Small intestine (tissue), 7 donors: ENCODE results near the gene NFATC2. TPM values are rescaled to one million over a fixed set of nuclear protein-coding genes. Genes with fewer than 3 reads are reported as not detected.

Source experiments
- DNase-seq, 2 donors: peaks; one replicate each; pipeline versions ENCODE4 v3.0.0 to v3.0.0-alpha.2; 2013
- FAIRE-seq: peaks from 2 replicates; lab custom pipeline; 2012; peaks lifted over from hg19 to GRCh38; lab: Jason Lieb, UNC
- H3K27ac ChIP-seq, 3 donors: one replicate each; pipeline ENCODE4 v1.5.1; 2013; ENCODE audit warnings: low read length in 2 of 3, mild to moderate bottlenecking in 2 of 3, control low read depth in 1 of 3, inconsistent platforms in 1 of 3, low read depth in 1 of 3, moderate library complexity in 1 of 3
- H3K27me3 ChIP-seq, 3 donors: one replicate each; pipeline ENCODE4 v1.6.1; 2013; ENCODE audit warnings: low read length in 3 of 3, inconsistent platforms in 1 of 3; ENCODE audit not compliant: control insufficient read depth in 3 of 3, insufficient read depth in 3 of 3
- H3K36me3 ChIP-seq, 3 donors: one replicate each; pipeline ENCODE4 v1.6.1; 2013; ENCODE audit warnings: low read length in 3 of 3, inconsistent platforms in 1 of 3, low read depth in 1 of 3, mild to moderate bottlenecking in 1 of 3, moderate library complexity in 1 of 3; ENCODE audit not compliant: control insufficient read depth in 3 of 3, insufficient read depth in 2 of 3
- H3K4me1 ChIP-seq, 3 donors: one replicate each; pipeline ENCODE4 v1.6.1; 2013; ENCODE audit warnings: low read length in 2 of 3, inconsistent platforms in 1 of 3, low read depth in 1 of 3, mild to moderate bottlenecking in 1 of 3, moderate library complexity in 1 of 3; ENCODE audit not compliant: control insufficient read depth in 3 of 3, insufficient read depth in 2 of 3
- H3K4me3 ChIP-seq, 3 donors: one replicate each; pipeline ENCODE4 v1.5.1; 2013; ENCODE audit warnings: low read length in 3 of 3, control low read depth in 1 of 3, inconsistent platforms in 1 of 3, low read depth in 1 of 3, mild to moderate bottlenecking in 1 of 3, moderate library complexity in 1 of 3
- H3K9me3 ChIP-seq, 2 donors: one replicate each; pipeline ENCODE4 v1.6.1; 2013; ENCODE audit warnings: low read depth in 1 of 2, low read length in 1 of 2; ENCODE audit not compliant: control insufficient read depth in 2 of 2, insufficient read depth in 1 of 2
- WGBS, 3 donors: extraction: QIAGEN DNeasy Blood & Tissue Kit; methylation state at CpG; one replicate each; pipeline ENCODE4 v1.1.7; 2013; 5-methylcytosine and 5-hydroxymethylcytosine counted together
- polyA plus RNA-seq, 4 donors: library from polyadenylated mRNA; stranded (reverse) in 3 of 4; unstranded in 1 of 4; fragments of 200-250 nt in 3 of 4; fragments of 120-200 nt in 1 of 4; gene quantifications; one replicate each; pipeline versions ENCODE4 v1.2.1 to v1.2.3, GENCODE V29; 2013
- donor health status: healthy with polysubstance abuse.
- donor health status: control.
- donor health status: control.
- donor health status: Bipolar disorder and iron deficiency.
- donor health status: healthy.

NFATC2 gene
- polyA plus RNA-seq, 4 donors, result 3.1 to 19.4 (median 6.2) TPM

DNA sequence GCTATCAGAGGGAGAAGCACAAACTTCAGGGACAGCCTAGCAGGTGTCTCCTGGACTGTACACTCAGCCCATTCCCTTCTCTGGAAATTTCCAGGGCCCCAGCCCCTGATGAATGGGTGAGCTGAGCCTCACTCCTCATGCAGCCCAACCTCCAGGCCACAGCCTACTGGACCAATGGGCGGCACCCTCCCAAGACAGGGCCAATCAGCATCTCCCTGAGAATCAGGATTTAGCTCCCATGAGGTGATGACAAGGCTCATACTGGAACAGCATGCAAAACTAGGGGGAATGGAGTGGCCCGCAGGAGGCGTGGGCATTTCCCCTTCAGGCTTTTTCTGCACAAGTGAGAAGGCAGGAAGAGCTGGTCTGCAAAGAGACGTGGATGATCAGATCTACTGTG lies 29.0 kb downstream of the NFATC2 start:
- H3K9me3 ChIP-seq, result no peaks in the 10 kb centered on the region
- no peak for FAIRE-seq

DNA sequence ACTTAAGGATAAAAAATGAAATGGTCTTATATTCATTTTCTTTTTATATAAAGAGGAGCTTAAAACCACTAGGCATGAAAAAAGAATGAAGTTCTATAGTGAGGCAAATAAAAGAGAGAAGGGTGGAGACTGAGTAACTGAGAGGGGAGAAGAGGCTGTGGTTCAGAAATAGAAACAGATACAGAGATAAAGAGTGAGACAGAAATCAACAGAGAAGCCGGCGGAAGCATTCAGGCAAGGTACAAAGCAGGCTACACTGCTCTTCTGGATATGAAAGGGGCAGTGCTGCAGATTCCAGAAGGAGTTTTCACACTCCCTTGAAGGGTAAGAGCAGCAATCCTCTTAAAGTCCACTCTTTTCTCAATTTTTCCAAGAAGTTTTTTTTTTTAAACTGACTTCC lies 29.9 kb downstream of the NFATC2 start:
- Histone ChIP-seq H3K4me3 (no peak overlapping the region), H3K4me1 (peaks cover 0 to 2% (median 0%) of the 10 kb centered on the region in 3 donors), H3K36me3 (peaks cover 2 to 69% (median 7%) of the 10 kb centered on the region in 3 donors), H3K27ac (no peak overlapping the region), H3K27me3 (no peaks in the 10 kb centered on the region), H3K9me3 (no peaks in the 10 kb centered on the region)
- DNase-seq (no peak), FAIRE-seq (no peak)
- 51 to 87% (median 78%) methylated on average over 2 of the region's 2 CpGs for WGBS, 3 donors

More for the DNA sequence above, 29.0 kb downstream of the NFATC2 start:
- Histone ChIP-seq H3K27ac (no peak overlapping the region), H3K27me3 (no peaks in the 10 kb centered on the region), H3K4me1 (peaks cover 0 to 4% (median 0%) of the 10 kb centered on the region in 3 donors), H3K4me3 (no peak overlapping the region), H3K36me3 (peaks cover 2 to 60% (median 11%) of the 10 kb centered on the region in 3 donors)
- 83 to 91% (median 86%) methylated on average over 4 of the region's 4 CpGs for WGBS, 3 donors
- no peak for DNase-seq

DNA sequence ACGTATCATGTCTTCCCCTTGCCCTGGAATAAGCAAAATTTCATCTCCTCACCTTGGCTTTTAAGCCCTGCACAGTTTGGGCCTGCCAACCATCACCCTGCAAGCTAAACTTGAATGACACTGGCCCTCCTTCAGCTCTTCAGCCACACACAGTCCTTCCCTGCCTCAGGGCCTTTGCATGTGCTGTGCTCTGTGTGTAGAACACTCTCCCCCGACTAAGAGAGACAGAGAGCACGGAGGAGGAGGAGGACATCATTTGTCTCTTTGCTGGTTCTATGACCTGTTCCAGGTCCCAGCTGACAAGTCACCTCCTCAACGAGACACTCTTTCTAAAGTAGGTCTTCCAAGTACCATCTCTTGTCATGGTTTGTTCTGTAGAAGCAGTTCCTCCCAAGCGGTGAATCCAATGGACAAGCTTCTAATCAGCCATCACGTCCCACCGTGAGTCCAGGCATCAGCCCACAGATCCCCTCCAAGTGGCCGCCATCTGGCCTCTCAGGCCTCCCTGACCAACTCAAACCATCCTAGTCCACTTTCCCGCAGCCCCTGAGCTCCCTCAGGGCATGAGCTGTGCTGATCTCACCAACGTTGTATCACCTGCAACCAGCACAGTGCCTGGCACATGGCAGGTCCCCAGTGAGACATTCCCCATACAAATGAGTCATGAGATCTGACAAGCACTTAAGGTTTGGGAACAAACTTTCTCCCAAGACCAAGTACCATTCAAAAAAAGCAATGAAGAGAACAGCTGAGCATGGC lies 30.5 kb downstream of the NFATC2 start:
- Histone ChIP-seq H3K27ac (no peak overlapping the region), H3K4me3 (no peak overlapping the region), H3K9me3 (no peaks in the 10 kb centered on the region), H3K27me3 (no peaks in the 10 kb centered on the region), H3K4me1 (peaks cover 0 to 2% (median 0%) of the 10 kb centered on the region in 3 donors), H3K36me3 (peaks cover 2 to 68% (median 7%) of the 10 kb centered on the region in 3 donors)
- FAIRE-seq (no peak), DNase-seq (no peak)
- 90 to 98% (median 91%) methylated on average over 10 of the region's 10 CpGs for WGBS, 3 donors

DNA sequence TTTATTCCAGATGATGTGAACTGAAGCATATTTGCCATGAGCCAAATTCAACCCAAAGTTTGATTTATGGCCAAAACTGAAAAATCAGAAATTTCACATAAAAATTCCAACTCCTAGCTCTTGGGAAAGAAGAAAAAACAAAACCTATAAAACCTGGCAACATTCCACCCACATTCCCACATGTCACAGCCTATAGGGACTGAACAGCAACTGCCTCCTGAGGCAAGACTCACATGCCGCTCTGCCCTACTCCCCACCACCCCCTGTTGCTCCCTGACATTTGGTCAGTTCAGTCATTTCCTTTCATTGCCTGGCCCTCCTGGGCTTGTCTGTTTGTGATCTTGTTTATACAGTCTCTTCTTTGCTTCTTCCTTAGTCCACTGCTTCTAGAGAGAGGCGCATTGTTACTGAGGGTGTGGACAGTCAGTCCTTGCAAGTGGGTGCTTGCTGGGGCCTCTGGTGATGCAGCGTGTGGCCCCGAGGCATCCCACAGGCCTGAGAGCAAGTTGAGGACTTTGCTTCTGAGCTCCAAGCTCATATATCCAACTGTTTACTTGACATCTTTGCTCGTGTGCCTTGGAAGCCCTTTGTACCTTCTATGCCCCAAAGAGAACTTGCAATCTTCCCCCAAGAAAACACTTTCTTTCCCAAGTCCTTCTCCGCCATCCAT lies 31.4 kb downstream of the NFATC2 start:
- Histone ChIP-seq H3K9me3 (no peaks in the 10 kb centered on the region), H3K27me3 (no peaks in the 10 kb centered on the region), H3K36me3 (peaks cover 2 to 72% (median 7%) of the 10 kb centered on the region in 3 donors), H3K4me1 (peaks cover 0 to 2% (median 0%) of the 10 kb centered on the region in 3 donors), H3K27ac (no peak overlapping the region), H3K4me3 (no peak overlapping the region)
- FAIRE-seq (no peak), DNase-seq (peak in 1 of 2 donors; percentile 35)
- WGBS, 3 donors, result 73 to 92% (median 90%) methylated on average over 6 of the region's 6 CpGs

DNA sequence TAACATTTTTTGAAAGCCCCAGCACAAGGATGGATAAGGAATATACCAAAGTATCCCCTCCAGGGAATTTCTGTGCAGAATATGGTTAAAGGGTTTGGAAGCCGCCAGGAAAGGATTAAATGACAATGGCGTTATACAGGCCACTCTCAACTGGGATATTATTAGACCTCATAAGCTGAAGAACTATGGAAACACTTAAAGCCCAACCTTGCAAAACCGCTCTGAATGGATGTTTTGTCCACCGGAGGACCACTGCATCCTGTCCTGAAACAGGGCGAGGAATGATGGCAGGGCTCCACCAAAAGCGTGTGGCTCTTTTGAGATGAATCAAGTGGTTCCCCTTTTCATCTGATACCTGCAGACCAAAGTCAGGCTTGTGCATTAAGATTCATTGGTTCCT lies 32.4 kb downstream of the NFATC2 start:
- WGBS, 3 donors, result 82 to 95% (median 94%) methylated on average over 6 of the region's 6 CpGs
- H3K9me3 ChIP-seq, result no peaks in the 10 kb centered on the region
- no peak for FAIRE-seq
- no peaks in the 10 kb centered on the region for H3K27me3 ChIP-seq
- H3K4me1 ChIP-seq, result peaks cover 0 to 2% (median 0%) of the 10 kb centered on the region in 3 donors
- H3K4me3 ChIP-seq, result no peak overlapping the region
- no peak for DNase-seq
- peaks cover 0 to 79% (median 7%) of the 10 kb centered on the region in 3 donors for H3K36me3 ChIP-seq
- no peak overlapping the region for H3K27ac ChIP-seq

DNA sequence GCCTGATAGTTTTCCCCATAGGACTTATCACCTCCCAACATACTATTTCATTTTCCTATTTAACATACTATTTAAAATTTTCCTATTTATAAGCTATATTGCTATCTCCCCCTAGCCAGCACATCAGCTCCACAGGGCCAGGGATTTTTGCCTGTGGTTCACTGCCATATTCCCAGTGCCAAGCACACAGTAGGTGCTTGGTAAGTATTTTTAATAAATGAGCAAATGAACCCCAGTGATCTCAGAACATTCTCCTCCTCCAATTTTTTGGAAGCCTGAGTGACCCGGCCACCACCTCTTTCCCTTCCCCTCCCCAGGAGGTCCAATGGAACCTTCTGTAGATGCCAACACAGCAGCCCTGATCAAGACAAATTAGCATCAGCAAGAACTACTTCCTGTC lies 33.3 kb downstream of the NFATC2 start:
- 96 to 100% (median 98%) methylated on average over 1 of the region's 1 CpG for WGBS, 3 donors
- Histone ChIP-seq H3K9me3 (no peaks in the 10 kb centered on the region), H3K36me3 (peaks cover 0 to 70% (median 4%) of the 10 kb centered on the region in 3 donors), H3K4me3 (no peak overlapping the region), H3K4me1 (peaks cover 0 to 2% (median 0%) of the 10 kb centered on the region in 3 donors), H3K27me3 (no peaks in the 10 kb centered on the region), H3K27ac (no peak overlapping the region)
- DNase-seq (no peak), FAIRE-seq (no peak)

DNA sequence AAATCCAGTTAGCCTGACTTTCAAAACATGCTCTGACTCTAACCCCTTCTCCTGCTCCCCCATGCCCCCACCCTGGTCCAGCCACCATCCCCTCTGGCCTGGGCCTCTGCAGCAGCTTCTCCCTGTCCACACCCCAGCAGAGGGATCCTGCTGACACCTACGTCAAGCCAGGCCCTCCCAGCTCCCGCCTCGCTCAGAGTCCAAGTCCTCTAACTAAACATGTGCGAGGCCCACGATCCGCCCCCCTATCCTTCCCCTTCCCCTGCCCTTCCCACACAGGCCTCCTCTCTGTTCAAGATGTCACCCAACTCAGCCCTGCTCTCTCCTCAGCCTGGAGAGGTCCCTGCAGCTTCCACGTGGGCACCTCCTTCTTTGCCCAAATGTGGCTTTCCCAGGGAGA lies 33.7 kb downstream of the NFATC2 start:
- Histone ChIP-seq H3K27me3 (no peaks in the 10 kb centered on the region), H3K27ac (no peak overlapping the region), H3K4me3 (no peak overlapping the region), H3K4me1 (peaks cover 0 to 2% (median 0%) of the 10 kb centered on the region in 3 donors), H3K36me3 (peaks cover 0 to 70% (median 4%) of the 10 kb centered on the region in 3 donors), H3K9me3 (no peaks in the 10 kb centered on the region)
- FAIRE-seq (no peak), DNase-seq (peak in 1 of 2 donors; percentile 69)
- whole genome bisulfite sequencing, 3 donors, result 85 to 89% (median 88%) methylated on average over 7 of the region's 7 CpGs

DNA sequence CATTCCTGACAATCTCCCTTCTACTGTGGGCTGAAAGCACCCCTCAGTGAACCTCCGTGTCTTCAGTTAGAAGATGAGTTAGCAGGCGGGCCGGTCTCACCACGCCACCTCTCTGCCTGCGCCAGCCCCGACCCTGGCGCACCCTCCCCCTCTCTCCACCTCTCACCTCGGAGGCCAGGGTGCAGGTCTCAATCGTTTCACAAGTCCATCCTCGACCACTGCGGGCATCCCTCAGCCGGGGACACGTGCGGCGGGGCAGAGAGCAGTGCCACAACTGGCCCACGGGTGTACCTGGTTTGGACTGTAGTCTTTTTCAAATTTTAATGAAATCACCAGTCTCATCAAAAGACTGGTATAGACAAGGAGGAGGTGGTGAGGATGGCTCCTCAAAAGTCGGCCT lies 34.4 kb downstream of the NFATC2 start:
- Histone ChIP-seq H3K27me3 (no peaks in the 10 kb centered on the region), H3K36me3 (peaks cover 0 to 70% (median 2%) of the 10 kb centered on the region in 3 donors), H3K27ac (no peak overlapping the region), H3K9me3 (no peaks in the 10 kb centered on the region), H3K4me1 (peaks cover 0 to 2% (median 0%) of the 10 kb centered on the region in 3 donors), H3K4me3 (no peak overlapping the region)
- DNase-seq (no peak), FAIRE-seq (no peak)
- 92 to 93% (median 93%) methylated on average over 17 of the region's 17 CpGs for WGBS, 3 donors
